ENCODE results near the gene FAM234A. TPM values are rescaled to one million over a fixed set of nuclear protein-coding genes. Genes with fewer than 3 reads are reported as not detected.

FAM234A gene
- total RNA-seq, 1 donor from 2014 or later: 171 TPM

GRCh38 chr16:283033-283805 lies 48.6 kb downstream of the FAM234A start, which contains the start of gene PDIA2:
Gene PDIA2 (plus strand): TSS chr16:283164. CDS start chr16:283170, 6 bp downstream.
- Mint-ChIP-seq H3K27ac (ENCODE audit: unreplicated experiment) (no peak within 1 kb of the TSS), H3K9me3 (ENCODE audit: unreplicated experiment) (no peaks in the 10 kb centered on the region), H3K4me3 (ENCODE audit: unreplicated experiment) (no peak within 1 kb of the TSS), H3K36me3 (ENCODE audit: unreplicated experiment) (peaks cover 12% of the 10 kb centered on the region), H3K27me3 (ENCODE audit: unreplicated experiment) (no peaks in the 10 kb centered on the region), H3K4me1 (ENCODE audit: unreplicated experiment) (no peaks in the 10 kb centered on the region)
- TF ChIP-seq, protein P1, sequence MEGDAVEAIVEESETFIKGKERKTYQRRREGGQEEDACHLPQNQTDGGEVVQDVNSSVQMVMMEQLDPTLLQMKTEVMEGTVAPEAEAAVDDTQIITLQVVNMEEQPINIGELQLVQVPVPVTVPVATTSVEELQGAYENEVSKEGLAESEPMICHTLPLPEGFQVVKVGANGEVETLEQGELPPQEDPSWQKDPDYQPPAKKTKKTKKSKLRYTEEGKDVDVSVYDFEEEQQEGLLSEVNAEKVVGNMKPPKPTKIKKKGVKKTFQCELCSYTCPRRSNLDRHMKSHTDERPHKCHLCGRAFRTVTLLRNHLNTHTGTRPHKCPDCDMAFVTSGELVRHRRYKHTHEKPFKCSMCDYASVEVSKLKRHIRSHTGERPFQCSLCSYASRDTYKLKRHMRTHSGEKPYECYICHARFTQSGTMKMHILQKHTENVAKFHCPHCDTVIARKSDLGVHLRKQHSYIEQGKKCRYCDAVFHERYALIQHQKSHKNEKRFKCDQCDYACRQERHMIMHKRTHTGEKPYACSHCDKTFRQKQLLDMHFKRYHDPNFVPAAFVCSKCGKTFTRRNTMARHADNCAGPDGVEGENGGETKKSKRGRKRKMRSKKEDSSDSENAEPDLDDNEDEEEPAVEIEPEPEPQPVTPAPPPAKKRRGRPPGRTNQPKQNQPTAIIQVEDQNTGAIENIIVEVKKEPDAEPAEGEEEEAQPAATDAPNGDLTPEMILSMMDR (IDR thresholded peaks at IDR 0.05): no peak
- DNase-seq (ENCODE audit: extremely low spot score, unreplicated experiment): no peak

GRCh38 chr16:284204-285120 lies 49.8 kb downstream of the FAM234A start:
- Mint-ChIP-seq H3K36me3 (ENCODE audit: unreplicated experiment) (peaks cover 12% of the 10 kb centered on the region), H3K4me1 (ENCODE audit: unreplicated experiment) (no peaks in the 10 kb centered on the region), H3K4me3 (ENCODE audit: unreplicated experiment) (no peak overlapping the region), H3K27me3 (ENCODE audit: unreplicated experiment) (no peaks in the 10 kb centered on the region), H3K27ac (ENCODE audit: unreplicated experiment) (no peak overlapping the region), H3K9me3 (ENCODE audit: unreplicated experiment) (no peaks in the 10 kb centered on the region)
- no peak for DNase-seq (ENCODE audit: extremely low spot score, unreplicated experiment)
- TF ChIP-seq, protein P1 (IDR thresholded peaks at IDR 0.05): no peak

GRCh38 chr16:285146-286055 lies 50.8 kb downstream of the FAM234A start:
- Mint-ChIP-seq H3K36me3 (ENCODE audit: unreplicated experiment) (peaks cover 12% of the 10 kb centered on the region), H3K9me3 (ENCODE audit: unreplicated experiment) (no peaks in the 10 kb centered on the region), H3K27ac (ENCODE audit: unreplicated experiment) (no peak overlapping the region), H3K4me1 (ENCODE audit: unreplicated experiment) (no peaks in the 10 kb centered on the region), H3K4me3 (ENCODE audit: unreplicated experiment) (no peak overlapping the region), H3K27me3 (ENCODE audit: unreplicated experiment) (no peaks in the 10 kb centered on the region)
- no peak for DNase-seq (ENCODE audit: extremely low spot score, unreplicated experiment)
- TF ChIP-seq, protein P1 (IDR thresholded peaks at IDR 0.05): no peak

DNA sequence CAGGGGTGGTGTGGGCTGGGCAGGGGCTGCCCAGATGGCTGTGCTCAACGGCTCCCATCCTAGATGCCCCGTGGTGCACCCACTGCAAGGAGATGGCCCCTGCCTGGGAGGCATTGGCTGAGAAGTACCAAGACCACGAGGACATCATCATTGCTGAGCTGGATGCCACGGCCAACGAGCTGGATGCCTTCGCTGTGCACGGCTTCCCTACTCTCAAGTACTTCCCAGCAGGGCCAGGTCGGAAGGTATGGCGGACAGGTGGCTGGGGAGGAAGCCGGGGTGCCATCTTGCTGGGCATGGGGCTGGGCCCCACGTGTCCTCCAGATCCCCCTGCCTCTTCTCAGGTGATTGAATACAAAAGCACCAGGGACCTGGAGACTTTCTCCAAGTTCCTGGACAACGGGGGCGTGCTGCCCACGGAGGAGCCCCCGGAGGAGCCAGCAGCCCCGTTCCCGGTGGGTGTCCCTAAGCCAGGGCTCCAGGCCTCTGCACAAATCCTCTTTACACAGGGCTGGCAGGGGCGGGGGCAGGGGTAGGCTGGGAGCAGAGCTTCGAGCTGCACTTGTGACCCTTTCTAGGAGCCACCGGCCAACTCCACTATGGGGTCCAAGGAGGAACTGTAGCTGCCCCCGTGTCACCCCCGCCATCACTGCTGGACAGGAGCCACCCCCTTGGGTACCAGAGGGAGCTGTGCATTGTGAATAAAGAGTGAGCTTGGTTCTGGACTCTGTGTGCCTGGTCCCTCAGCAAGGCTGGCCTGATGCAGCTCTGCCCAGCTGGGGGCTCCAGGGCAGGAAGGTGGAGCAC lies 52.1 kb downstream of the FAM234A start:
- peaks cover 14% of the 10 kb centered on the region for H3K36me3 Mint-ChIP-seq (ENCODE audit: unreplicated experiment)
- no peak overlapping the region for H3K27ac Mint-ChIP-seq (ENCODE audit: unreplicated experiment)
- H3K27me3 Mint-ChIP-seq (ENCODE audit: unreplicated experiment): no peaks in the 10 kb centered on the region
- TF ChIP-seq, protein P1 (IDR thresholded peaks at IDR 0.05): no peak
- DNase-seq (ENCODE audit: extremely low spot score, unreplicated experiment): no peak
- H3K4me1 Mint-ChIP-seq (ENCODE audit: unreplicated experiment): no peaks in the 10 kb centered on the region
- no peaks in the 10 kb centered on the region for H3K9me3 Mint-ChIP-seq (ENCODE audit: unreplicated experiment)
- no peak overlapping the region for H3K4me3 Mint-ChIP-seq (ENCODE audit: unreplicated experiment)
